ENCODE data around the gene BICC1. TPM values are rescaled to one million over a fixed set of nuclear protein-coding genes. Genes with fewer than 3 reads are reported as not detected.
"Not testable (repeated sequence)": the region's sequence is repeated elsewhere in the genome, so short reads cannot be mapped to it uniquely, and the experiment has no call there.

Gene BICC1
- total and polyA plus RNA-seq, 8 donors: 19.0 to 37.4 (median 23.0) TPM

GRCh38 chr10:58851606-58852005, 338.9 kb downstream of the BICC1 start:
- Histone ChIP-seq H3K27me3 (no peaks in the 10 kb centered on the region), H3K4me3 (no peak overlapping the region), H3K4me1 (no peaks in the 10 kb centered on the region), H3K27ac (no peak overlapping the region), H3K9me3 (no peaks in the 10 kb centered on the region), H3K36me3 (no peaks in the 10 kb centered on the region)
- WGBS, 2 donors: 82 to 94% methylated on average over 2 of the region's 2 CpGs
- FAIRE-seq (no peak), DNase-seq (no peak), ATAC-seq (no peak)
- intact Hi-C loops (cut with DNase I): no loop called here
- no peak for TF ChIP-seq CTCF (IDR thresholded peaks at IDR 0.05)

- no peak overlapping the region for H3K27ac ChIP-seq
- no peaks in the 10 kb centered on the region for H3K4me1 ChIP-seq
- intact Hi-C loops (cut with DNase I): no loop called here
- no peak overlapping the region for H3K4me3 ChIP-seq
- H3K36me3 ChIP-seq: no peaks in the 10 kb centered on the region
- no peak for TF ChIP-seq CTCF (IDR thresholded peaks at IDR 0.05)
- H3K9me3 ChIP-seq: no peaks in the 10 kb centered on the region
- WGBS, 2 donors: 80 to 93% methylated on average over 2 of the region's 2 CpGs
- no peaks in the 10 kb centered on the region for H3K27me3 ChIP-seq
- DNase-seq: no peak
- FAIRE-seq: no peak
- ATAC-seq: no peak
Measured at GRCh38 chr10:58853668-58854067, 341.0 kb downstream of the BICC1 start.

- DNase-seq (no peak), FAIRE-seq (no peak), ATAC-seq (no peak)
- Histone ChIP-seq H3K27ac (no peak overlapping the region), H3K27me3 (no peaks in the 10 kb centered on the region), H3K4me3 (no peak overlapping the region), H3K9me3 (no peaks in the 10 kb centered on the region), H3K36me3 (no peaks in the 10 kb centered on the region), H3K4me1 (no peaks in the 10 kb centered on the region)
- WGBS, 2 donors: 58 to 63% methylated on average over 2 of the region's 2 CpGs
- no peak for TF ChIP-seq CTCF (IDR thresholded peaks at IDR 0.05)
- intact Hi-C loops (cut with DNase I): no loop called here
Measured at GRCh38 chr10:58854811-58855210, 342.1 kb downstream of the BICC1 start.

GRCh38 chr10:58856508-58857240, 344.0 kb downstream of the BICC1 start:
- ATAC-seq: peak; percentile 82 to 95 (median 90)
- no peaks in the 10 kb centered on the region for H3K36me3 ChIP-seq
- no peaks in the 10 kb centered on the region for H3K4me1 ChIP-seq
- H3K9me3 ChIP-seq: no peaks in the 10 kb centered on the region
- H3K27ac ChIP-seq: peak overlapping the region; percentile 31 to 58 (median 46)
- DNase-seq: peak in 4 of 6 donors; percentile 21 to 55 (median 32)
- WGBS, 2 donors: 43 to 54% methylated on average over 9 of the region's 9 CpGs
- no peak overlapping the region for H3K4me3 ChIP-seq
- no peak for FAIRE-seq
- intact Hi-C loops (cut with DNase I): no loop called here
- no peak for TF ChIP-seq CTCF (IDR thresholded peaks at IDR 0.05)
- H3K27me3 ChIP-seq: no peaks in the 10 kb centered on the region

GRCh38 chr10:58857251-58857805, 344.7 kb downstream of the BICC1 start:
- H3K27me3 ChIP-seq: no peaks in the 10 kb centered on the region
- intact Hi-C loops (cut with DNase I): no loop called here
- H3K9me3 ChIP-seq: no peaks in the 10 kb centered on the region
- TF ChIP-seq CTCF (IDR thresholded peaks at IDR 0.05): no peak
- FAIRE-seq (no peak), DNase-seq (no peak), ATAC-seq (no peak)
- no peaks in the 10 kb centered on the region for H3K4me1 ChIP-seq
- H3K36me3 ChIP-seq: no peaks in the 10 kb centered on the region
- WGBS, 2 donors: 66 to 70% methylated on average over 3 of the region's 3 CpGs
- peak overlapping the region; percentile 31 to 58 (median 46) for H3K27ac ChIP-seq
- H3K4me3 ChIP-seq: no peak overlapping the region

- H3K36me3 ChIP-seq; ATAC-seq; H3K27me3 ChIP-seq; intact Hi-C loops (cut with DNase I); H3K27ac ChIP-seq; H3K4me3 ChIP-seq; FAIRE-seq; DNase-seq; H3K9me3 ChIP-seq; H3K4me1 ChIP-seq: not testable (repeated sequence)
- WGBS, 2 donors: 87 to 95% methylated on average over 1 of the region's 1 CpG
Measured at GRCh38 chr10:58858123-58858522, 345.5 kb downstream of the BICC1 start.
